NCI-H510A (cell line): ENCODE measurements around the gene FES.
"Not testable (repeated sequence)": the region's sequence is repeated elsewhere in the genome, so short reads cannot be mapped to it uniquely, and the experiment has no call there.

Experiments
- DNase-seq: peaks from one replicate; lab custom pipeline; 2025; lab: John Stamatoyannopoulos, UW

Gene FES

DNA sequence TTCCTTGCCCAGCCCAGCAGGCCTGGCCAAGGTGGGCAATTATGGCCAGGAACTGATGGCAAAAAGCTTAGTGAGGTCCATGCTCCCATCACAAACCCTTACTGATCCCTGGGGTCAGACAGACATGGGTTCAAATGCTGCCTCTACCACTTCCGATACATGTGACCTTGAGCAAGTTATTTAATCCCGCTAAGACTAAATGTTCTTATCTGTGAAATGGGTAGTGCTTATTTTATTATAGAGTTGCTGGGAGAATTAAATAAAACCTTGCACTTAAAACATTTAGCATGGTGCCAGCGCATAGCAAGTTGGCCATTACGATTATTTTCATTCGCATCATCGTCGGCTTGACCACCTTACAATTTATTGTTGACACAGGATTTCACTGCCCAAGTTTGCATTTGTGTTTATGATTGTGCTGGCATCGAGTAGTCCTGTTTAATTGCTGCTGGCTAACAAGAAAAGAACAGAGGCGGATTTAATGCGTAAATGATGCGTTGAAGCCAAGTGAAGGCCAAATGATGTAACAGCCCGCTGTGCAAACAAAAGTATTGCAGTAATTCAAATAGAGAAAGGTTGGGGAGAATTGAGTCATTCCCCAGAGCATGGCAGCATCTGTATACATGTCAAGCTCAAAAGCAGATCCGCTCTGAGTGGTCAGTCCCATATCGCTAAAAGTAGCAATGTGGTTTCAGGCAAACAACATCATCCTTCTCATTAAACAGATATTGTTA is 23.2 kb upstream of the FES start:
- peak; percentile 58 for DNase-seq

- no peak for DNase-seq
These were observed 21.8 kb upstream of the FES start for GRCh38 chr15:90862487-90862886.

DNA sequence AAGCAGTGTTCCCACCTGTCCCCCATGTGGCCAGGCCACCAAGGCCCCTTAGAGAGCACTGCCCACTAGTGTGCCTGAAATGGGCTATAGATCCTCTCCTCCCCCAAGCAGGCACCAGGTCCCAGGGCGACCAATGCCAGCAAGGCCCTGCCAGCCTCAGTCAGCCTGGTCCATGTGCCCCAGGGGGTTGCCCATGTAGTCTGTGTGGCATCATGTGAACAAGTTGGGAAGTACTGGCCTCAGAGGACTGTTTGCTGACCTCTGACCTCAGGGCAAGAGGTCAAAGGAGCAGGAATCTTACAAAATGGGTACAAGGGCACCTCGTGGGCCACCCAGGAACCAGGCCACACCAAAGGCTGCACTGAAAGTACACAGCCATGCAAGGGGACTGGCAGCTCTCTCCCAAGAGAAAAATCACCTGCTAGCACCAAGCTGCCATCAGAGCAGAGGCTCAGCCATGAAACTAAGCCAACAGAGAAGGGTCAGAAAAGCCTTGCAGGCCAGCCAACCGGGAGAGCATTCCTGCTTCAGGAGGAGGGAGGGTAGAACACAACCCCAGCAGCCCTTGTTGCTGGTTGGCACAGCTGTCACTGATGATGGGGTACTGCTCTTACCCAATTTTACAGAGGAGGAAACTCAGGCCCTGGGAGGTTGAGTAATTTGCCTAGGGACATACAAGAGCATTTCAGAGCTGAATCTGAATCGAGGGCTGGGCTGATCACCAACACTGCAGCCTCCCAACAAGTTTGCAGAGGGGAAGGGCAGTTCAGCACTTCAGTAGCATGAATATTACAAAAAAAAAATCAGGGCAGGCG is 21.1 kb upstream of the FES start:
- DNase-seq = no peak

- DNase-seq = no peak
These were observed 20.3 kb upstream of the FES start for GRCh38 chr15:90863987-90864386.

DNA sequence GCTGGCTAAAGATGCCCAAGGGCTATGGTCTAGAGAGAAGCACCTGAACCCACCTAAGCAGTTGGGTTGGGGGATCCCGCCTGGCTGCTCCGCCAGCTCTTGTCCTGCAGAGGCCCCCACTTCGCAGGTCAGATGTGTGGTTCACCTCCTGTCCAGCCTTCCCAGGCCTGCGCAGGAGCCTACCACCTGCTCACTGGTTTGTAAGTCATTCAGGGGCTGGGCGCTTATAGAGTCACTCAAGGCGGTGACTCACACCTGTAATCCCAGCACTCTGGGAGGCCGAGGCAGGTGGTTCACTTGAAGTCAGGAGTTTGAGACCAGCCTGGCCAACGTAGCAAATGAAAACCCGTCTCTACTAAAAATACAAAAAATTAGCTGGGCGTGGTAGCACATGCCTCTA is 19.8 kb upstream of the FES start:
- DNase-seq = no peak

- DNase-seq = no peak
These were observed 18.6 kb upstream of the FES start for GRCh38 chr15:90865702-90866101.

DNA sequence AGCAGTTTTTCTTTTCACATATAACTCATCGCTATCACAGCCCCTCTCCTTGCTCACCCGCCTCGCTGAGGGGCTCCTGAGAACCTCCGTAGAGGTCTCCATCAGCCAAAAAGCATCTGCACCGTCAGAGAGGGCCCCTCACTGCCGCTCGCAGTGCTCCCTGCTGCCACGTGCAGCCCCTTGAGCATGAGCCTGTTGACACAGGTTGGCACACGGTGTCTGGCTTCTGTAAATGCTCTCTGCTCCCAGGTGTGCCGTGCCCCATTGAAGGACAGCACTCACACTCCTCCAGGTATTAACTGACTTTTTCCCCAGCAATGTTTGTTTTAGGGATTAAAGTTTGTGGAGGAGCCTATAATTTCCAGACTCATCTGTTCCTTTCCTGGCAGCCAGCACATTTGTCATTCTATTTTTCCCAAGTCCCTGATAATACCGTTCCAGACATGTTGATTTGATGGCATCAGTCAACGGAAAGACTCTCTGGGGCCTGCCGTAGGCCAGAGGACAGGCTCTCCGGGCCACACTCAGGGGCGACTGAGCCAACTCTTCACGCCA is 18.1 kb upstream of the FES start:
- peak; percentile 76 for DNase-seq

- no peak for DNase-seq
These were observed 17.5 kb upstream of the FES start for GRCh38 chr15:90866800-90867199.

DNA sequence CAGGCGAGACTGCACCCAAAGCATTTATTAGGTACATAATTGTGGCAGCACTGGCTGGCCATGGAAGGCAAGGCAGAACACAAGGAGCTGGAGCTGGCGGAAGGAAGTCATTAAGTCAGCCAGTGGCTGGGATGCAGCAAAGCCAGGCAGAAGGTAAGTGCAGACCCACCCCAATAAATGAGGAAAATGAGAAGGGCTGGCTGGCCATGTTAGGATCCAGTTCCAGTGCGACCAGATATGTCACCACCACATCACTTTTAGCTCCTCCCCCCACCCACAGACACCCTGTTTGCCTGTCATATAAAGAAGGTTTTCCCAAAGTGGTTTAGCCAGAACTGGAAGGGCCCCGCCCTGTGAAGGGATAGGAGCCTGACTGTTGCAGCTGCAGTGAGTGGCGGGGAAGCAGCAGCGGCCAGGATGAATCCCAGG is 16.0 kb upstream of the FES start, which contains the start of gene FURIN:
Gene FURIN (plus strand): TSS at position 328 of the 429 bp plus-strand sequence. CDS start 7,153 bp downstream, outside the sequence.
- peak; percentile 89 for DNase-seq

DNA sequence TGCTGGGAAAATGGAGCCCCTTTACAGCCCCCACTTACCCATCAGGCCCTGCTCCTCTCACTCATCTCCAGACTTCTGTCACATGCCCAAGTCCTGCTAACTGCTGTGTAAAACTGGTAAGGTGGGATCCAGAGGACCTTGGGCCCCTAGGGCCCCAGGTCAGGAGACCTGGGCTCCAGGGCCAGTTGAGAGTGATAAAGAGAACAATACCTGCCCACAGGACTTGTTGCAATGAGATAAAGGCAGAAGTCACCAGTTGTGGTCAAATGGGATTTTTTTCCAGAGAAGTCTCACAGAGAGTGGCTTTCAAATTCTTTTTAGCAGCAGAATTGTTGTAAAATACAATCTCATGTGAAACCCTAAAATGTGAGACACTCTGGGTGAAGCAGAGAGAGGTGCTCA is 15.2 kb upstream of the FES start:
- DNase-seq = no peak

DNA sequence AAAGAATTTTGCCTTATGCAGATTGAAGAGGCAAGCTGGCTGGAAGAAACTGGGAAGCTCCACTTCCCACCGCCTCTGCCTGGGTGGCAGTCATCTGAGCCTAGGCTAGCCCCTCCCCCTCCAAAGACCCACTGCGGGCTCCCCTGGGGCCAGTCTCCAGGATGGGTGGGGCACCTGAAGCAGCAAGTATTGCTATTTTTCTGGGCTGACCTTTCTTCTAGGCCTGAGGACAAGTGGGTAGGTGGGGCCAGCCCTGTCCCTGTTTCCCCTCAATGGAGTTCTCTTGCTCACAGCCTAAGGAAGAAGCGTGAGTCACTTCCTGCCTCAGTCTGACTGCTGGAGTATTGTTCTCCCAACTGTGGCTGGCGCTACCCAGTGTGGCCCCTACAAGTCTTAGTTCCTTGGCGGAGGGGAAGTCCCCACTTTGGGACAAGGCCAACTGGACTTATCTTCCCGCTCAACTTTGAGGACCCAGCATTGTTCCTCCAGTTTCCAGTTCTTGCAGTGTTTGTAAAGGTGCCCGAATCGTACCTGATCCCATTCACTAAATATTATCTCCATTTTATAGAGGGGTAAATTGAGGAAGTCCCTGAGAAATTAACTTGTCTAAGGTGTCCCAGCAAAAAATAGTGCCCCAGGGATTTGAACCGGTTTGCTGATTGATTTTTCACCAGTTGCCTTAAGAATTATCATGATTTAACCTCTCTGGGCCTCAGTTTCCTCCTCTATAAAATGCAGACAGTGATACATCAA is 14.5 kb upstream of the FES start:
- peak; percentile 90 for DNase-seq

DNA sequence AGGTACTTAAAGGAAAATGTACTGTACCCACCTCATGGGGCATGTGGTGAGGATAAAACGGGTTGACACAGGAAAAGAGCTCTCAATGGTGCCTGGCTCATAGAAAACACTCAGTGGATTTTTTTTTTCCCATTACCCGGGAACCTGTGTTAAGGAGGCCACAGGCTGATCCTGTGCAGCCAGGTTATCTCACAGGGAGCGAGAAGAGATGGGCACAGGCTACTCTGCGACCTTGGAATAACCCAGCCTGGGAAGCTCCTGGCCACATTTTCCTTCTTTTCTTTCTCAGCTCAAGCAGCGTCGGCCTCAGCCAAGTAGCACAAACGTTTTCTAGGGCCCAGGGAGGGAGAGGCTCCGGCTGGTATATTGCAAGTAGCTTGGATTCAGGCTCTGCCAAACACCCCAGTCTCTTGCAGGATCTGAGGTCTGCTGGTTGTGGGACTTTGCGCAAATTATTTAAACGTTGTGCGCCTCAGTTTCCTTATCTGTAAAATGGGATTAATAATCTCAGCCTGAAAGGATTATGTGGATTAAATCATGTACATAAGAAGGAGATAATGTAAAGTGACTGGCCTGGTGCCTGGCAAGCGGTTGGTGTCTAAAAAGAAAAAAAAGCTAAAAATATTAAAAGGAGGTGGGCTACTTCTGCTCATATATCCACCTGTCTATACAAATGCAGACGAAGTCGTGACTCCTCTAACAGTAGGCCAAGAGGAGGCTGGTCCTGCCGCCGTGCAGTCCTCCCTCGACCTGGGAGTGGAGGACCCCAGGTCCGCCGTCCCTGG is 13.8 kb upstream of the FES start:
- no peak for DNase-seq

- no peak for DNase-seq
These were observed 13.1 kb upstream of the FES start for GRCh38 chr15:90871139-90871715.

DNA sequence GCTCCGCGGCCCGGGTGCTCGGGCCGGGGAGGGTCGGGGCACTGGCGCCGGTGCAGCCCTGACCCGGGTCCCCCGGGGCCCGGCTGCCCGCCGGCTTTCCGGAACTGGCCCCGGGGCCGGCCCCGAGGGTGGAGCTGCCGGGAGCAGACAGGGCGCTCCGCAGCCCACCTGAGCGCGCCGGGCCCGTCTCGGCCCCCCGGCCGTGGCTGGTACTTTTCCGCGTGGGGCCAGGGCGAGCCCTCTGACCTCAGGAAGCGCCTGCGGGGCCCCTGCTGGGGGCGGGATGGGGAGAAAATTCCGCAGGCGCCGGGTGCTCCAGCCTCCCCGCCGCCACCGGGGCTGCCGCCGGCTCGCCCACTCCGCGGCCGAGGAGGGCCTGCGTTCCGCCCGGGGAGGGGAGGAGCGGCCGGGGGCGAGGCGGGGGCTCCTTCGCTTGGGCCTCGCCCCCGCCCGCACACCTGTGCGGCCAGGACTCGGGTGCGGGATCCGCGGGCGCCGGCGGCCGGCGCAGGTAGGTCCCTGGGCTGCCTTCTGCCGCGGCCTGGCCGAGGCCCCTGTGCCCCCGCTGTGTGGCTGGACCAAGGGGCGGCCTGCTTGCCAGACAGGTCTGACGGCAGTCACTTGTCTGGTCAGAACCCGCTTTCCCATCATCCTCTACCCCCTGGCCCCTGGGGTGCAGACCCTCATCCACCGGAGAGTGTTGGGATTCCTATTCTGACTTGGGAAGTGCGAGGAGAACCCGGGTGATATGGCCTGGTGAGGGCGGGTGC is 12.4 kb upstream of the FES start:
- DNase-seq = no peak

GRCh38 chr15:90872486-90873184 is 11.7 kb upstream of the FES start:
- DNase-seq = no peak

DNA sequence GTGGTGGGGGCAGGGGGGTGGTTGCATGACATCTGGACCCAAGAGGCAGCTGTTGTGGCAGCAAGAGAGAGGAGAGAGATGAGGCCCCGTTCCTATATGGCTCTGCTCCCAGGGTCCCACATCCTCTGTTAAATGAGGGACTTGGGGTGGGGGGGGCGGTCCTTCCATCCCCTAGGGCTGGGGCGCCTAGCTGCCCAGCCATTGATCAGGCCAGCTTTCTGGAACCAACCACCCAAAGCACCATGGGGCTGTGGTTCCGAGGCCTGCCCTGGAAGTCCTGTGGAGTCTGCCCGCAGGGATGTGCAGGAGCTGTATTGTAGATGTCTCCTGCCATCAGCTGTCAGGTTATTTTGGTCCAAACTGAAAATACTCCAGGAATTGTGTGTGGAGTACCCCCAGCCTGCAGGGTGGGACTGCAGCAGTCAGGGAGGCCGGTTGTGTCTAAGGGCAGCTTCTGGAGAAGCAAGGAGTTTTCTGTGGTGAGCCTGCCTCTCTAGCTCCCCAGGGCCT is 10.8 kb upstream of the FES start:
- no peak for DNase-seq

DNA sequence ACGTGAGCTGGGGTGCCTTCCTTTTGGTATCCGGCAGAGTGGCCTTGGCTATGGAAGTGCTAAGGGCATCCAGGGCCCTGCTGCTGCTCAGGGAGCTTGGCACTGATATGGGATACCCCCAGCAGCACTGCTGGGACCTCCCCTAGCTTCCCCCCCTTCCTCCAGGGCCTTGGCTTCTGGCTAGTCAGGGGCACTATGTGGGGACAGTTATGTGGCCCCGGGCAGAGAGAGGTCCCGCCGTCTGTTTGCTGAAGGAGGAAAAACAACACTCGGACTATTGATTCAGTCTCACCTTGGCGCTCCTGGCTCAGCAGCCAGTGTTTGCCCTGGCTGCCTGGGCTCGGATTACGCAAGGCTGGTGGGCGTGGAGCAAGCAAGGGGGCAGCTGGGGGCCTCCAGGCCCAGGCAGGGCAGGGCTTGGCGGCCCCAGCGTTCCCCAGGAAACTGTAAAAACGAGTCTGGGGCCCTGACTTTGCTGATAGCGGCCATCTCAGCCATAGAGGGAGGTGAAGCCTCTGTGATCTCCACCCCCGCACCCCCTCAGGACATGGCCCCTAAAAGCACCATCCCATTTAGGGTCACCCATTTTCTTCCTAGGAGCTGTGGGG is 10.2 kb upstream of the FES start:
- peak; percentile 84 for DNase-seq

DNA sequence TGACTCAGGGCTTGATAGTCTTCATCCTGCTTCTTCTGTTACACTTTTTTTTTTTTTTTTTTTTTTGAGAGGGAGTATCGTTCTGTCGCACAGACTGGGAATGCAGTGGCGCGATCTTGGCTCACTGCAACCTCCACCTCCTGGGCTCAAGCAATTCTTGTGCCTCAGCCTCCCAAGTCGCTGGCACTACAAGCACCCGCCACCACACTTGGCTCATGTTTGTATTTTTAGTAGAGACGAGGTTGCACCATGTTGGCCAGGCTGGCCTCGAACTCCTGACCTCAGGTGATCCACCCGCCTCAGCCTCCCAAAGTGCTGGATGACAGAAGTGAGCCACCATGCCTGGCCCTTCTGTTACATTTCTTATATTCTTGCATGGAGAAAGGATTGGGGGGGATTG is 9.3 kb upstream of the FES start:
- not testable (repeated sequence) for DNase-seq

- DNase-seq = no peak
These were observed 8.7 kb upstream of the FES start for GRCh38 chr15:90875549-90875981.
